Suprapubic skin (tissue), 4 donors: ENCODE data around the gene RNF148.

ENCODE experiments used
- EP300 ChIP-seq: sonication (generic); formaldehyde crosslinking; IDR thresholded peaks from one replicate; pipeline ENCODE4 v1.6.1; 2017; ENCODE audit warnings: antibody characterized with exemption
- POLR2AphosphoS5 ChIP-seq, 3 donors: sonication (generic); formaldehyde crosslinking; IDR thresholded peaks; one replicate each; pipeline ENCODE4 v1.6.1; 2017; ENCODE audit warnings: antibody characterized with exemption in 3 of 3
- TF ChIP-seq, protein P1 (sequence below), 2 donors: fragments of 200-600 bp in 1 of 2; fragments of 450-650 bp in 1 of 2; sonication (generic) in 1 of 2; IDR thresholded peaks; one replicate each; pipeline ENCODE4 v1.5.1; 2016 to 2019; ENCODE audit warnings: antibody characterized with exemption in 2 of 2, mild to moderate bottlenecking in 1 of 2, moderate library complexity in 1 of 2

DNA sequence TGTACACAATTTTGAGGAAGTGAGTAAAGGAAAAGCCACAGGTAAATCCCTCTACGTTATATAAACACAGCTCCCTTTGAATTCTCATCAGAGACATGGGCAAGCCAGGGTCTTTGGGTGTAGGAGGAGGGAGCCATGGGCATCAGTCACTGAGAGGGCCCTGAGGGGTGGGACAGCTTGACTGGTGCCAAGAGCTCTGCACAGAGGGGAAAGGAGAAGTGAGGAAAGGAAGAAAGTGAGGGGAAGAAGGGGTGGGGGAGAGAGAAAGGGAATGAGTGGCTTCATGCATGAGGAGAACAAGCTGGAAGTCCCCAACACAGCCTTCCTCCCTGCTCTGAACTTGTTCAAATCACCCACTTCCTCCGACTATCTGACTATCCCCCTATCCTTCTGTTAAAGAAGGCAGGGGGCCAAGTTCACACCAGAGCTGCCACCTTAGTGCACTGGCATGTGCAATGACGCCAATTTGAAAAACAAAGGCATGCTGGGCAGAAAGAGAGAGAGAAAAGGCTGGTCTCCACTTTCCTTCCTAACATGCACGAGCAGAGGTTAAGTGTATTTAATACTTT lies 16.4 kb upstream of the RNF148 start:
- TF ChIP-seq, protein P1, sequence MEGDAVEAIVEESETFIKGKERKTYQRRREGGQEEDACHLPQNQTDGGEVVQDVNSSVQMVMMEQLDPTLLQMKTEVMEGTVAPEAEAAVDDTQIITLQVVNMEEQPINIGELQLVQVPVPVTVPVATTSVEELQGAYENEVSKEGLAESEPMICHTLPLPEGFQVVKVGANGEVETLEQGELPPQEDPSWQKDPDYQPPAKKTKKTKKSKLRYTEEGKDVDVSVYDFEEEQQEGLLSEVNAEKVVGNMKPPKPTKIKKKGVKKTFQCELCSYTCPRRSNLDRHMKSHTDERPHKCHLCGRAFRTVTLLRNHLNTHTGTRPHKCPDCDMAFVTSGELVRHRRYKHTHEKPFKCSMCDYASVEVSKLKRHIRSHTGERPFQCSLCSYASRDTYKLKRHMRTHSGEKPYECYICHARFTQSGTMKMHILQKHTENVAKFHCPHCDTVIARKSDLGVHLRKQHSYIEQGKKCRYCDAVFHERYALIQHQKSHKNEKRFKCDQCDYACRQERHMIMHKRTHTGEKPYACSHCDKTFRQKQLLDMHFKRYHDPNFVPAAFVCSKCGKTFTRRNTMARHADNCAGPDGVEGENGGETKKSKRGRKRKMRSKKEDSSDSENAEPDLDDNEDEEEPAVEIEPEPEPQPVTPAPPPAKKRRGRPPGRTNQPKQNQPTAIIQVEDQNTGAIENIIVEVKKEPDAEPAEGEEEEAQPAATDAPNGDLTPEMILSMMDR (IDR thresholded peaks at IDR 0.05), result no peak
- TF ChIP-seq POLR2AphosphoS5 (IDR thresholded peaks at IDR 0.05) (no peak), EP300 (no peak)
